B cell (primary cell): Measurements from ENCODE around the gene GRIK3.

Experiments
- CTCF ChIP-seq: fragments of 200-600 bp; IDR thresholded peaks from one replicate; pipeline ENCODE4 v1.8.0; 2022; ENCODE audit warnings: antibody characterized with exemption, mild to moderate bottlenecking
- EZH2 ChIP-seq: IDR thresholded peaks from 2 replicates; pipeline ENCODE4 v1.6.1; 2012; ENCODE audit warnings: borderline replicate concordance, low read depth, mild to moderate bottlenecking, moderate library complexity, low read length; ENCODE audit not compliant: insufficient read depth, poor library complexity, severe bottlenecking

GRCh38 chr1:37055631-37056030, 21.3 kb upstream of the GRIK3 start:
- no peak for TF ChIP-seq EZH2
- TF ChIP-seq CTCF: no peak
